ENCODE data around the gene KMT2E.

Gene KMT2E

DNA sequence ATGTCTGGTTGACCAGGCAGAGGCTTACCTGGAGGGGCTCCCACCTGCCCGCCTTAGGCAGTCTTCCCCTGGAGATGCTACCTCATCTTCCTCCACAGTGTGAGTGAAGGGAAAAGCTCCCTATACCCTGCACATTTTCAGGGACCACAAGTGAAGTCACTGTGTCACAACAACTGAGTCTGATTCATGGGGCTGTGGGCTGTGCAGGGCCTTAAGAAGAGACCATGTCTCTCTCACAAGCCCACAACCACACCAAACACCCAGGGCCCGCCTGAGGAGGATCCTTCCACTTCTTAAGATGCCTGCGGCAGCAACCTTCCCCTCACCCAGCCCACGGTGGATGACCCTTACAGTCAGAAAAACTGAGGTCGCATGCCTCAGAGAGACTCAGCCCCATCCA is 118.3 kb downstream of the KMT2E start:
- TF ChIP-seq RARB (CRISPR knock-in tag; IDR thresholded peaks at IDR 0.05) (no peak), CSRNP3 (CRISPR knock-in tag; IDR thresholded peaks at IDR 0.05) (no peak), TCF4 (CRISPR knock-in tag; IDR thresholded peaks at IDR 0.05; ENCODE audit: borderline replicate concordance) (no peak), ZC3H10 (CRISPR knock-in tag; IDR thresholded peaks at IDR 0.05) (no peak), ZFP3 (CRISPR knock-in tag; IDR thresholded peaks at IDR 0.05) (no peak), PPARA (CRISPR knock-in tag; IDR thresholded peaks at IDR 0.05; ENCODE audit: borderline replicate concordance) (no peak), OSR1 (CRISPR knock-in tag; IDR thresholded peaks at IDR 0.05) (no peak), CSDC2 (CRISPR knock-in tag; IDR thresholded peaks at IDR 0.05) (no peak), TOX (CRISPR knock-in tag; IDR thresholded peaks at IDR 0.05; ENCODE audit: borderline replicate concordance) (no peak), SNAI2 (CRISPR knock-in tag; IDR thresholded peaks at IDR 0.05) (no peak), ARNTL (CRISPR knock-in tag; IDR thresholded peaks at IDR 0.05; ENCODE audit: borderline replicate concordance, low read depth) (no peak), GLIS3 (CRISPR knock-in tag; IDR thresholded peaks at IDR 0.05) (no peak)
- TF ChIP-seq, protein P1, sequence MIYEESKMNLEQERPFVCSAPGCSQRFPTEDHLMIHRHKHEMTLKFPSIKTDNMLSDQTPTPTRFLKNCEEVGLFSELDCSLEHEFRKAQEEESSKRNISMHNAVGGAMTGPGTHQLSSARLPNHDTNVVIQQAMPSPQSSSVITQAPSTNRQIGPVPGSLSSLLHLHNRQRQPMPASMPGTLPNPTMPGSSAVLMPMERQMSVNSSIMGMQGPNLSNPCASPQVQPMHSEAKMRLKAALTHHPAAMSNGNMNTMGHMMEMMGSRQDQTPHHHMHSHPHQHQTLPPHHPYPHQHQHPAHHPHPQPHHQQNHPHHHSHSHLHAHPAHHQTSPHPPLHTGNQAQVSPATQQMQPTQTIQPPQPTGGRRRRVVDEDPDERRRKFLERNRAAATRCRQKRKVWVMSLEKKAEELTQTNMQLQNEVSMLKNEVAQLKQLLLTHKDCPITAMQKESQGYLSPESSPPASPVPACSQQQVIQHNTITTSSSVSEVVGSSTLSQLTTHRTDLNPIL (CRISPR knock-in tag; IDR thresholded peaks at IDR 0.05; ENCODE audit: low read depth): no peak
- TF ChIP-seq, protein P2, sequence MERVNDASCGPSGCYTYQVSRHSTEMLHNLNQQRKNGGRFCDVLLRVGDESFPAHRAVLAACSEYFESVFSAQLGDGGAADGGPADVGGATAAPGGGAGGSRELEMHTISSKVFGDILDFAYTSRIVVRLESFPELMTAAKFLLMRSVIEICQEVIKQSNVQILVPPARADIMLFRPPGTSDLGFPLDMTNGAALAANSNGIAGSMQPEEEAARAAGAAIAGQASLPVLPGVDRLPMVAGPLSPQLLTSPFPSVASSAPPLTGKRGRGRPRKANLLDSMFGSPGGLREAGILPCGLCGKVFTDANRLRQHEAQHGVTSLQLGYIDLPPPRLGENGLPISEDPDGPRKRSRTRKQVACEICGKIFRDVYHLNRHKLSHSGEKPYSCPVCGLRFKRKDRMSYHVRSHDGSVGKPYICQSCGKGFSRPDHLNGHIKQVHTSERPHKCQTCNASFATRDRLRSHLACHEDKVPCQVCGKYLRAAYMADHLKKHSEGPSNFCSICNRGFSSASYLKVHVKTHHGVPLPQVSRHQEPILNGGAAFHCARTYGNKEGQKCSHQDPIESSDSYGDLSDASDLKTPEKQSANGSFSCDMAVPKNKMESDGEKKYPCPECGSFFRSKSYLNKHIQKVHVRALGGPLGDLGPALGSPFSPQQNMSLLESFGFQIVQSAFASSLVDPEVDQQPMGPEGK (CRISPR knock-in tag; IDR thresholded peaks at IDR 0.05; ENCODE audit: borderline replicate concordance): no peak
- ATAC-seq: no peak

DNA sequence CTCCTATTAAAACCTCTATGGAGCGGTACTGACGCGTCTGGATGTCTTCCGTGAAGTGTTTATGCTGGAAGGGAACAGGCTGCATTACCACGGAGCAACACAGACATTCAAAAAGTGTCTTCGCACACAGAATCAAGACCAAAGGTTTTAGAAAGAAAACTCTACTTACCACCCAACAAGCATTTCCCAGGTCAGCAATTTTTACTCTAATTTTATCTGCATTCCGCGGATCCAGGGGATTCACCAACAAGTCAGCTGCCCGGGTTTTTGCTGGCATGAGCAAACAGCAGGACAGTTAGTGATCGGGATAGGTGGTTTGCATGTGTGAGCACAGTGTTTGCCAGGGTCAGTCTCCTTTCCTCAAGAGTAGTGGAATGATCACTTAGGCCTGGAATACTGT is 118.8 kb downstream of the KMT2E start:
- TF ChIP-seq RARB (CRISPR knock-in tag; IDR thresholded peaks at IDR 0.05) (no peak), CSDC2 (CRISPR knock-in tag; IDR thresholded peaks at IDR 0.05) (no peak), TOX (CRISPR knock-in tag; IDR thresholded peaks at IDR 0.05; ENCODE audit: borderline replicate concordance) (no peak), OSR1 (CRISPR knock-in tag; IDR thresholded peaks at IDR 0.05) (no peak), CSRNP3 (CRISPR knock-in tag; IDR thresholded peaks at IDR 0.05) (no peak), ZFP3 (CRISPR knock-in tag; IDR thresholded peaks at IDR 0.05) (no peak), ESRRG (CRISPR knock-in tag; IDR thresholded peaks at IDR 0.05) (no peak), ARNTL (CRISPR knock-in tag; IDR thresholded peaks at IDR 0.05; ENCODE audit: borderline replicate concordance, low read depth) (no peak), ZNF565 (CRISPR knock-in tag; conservative IDR thresholded peaks at IDR 0.05; ENCODE audit: low read depth) (no peak), ZC3H10 (CRISPR knock-in tag; IDR thresholded peaks at IDR 0.05) (no peak), ZFP30 (CRISPR knock-in tag; IDR thresholded peaks at IDR 0.05) (no peak), ZNF70 (CRISPR knock-in tag; IDR thresholded peaks at IDR 0.05) (no peak)
- TF ChIP-seq, protein P2 (CRISPR knock-in tag; IDR thresholded peaks at IDR 0.05; ENCODE audit: borderline replicate concordance): no peak
- TF ChIP-seq, protein P1 (CRISPR knock-in tag; IDR thresholded peaks at IDR 0.05; ENCODE audit: low read depth): no peak
- ATAC-seq: no peak

DNA sequence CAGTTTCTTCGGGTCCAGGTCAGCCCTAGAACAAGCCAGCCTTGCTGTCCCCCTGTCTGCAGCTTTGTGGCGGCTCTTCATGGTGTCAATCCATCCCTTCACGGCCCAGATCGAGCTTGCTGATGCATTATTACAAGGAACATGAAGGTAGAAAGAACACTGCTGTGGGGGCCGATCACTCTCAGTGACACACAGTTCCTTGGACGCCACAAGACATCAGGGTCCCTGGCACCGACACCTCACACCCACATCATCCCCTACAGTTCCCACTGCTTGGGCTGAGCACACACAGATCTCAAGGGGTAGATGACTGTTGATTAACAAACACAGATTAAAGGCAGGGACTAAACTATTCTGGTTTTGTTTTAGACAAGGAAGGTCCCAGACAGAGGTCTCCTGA is 119.4 kb downstream of the KMT2E start:
- no peak for TF ChIP-seq ZNF565 (CRISPR knock-in tag; conservative IDR thresholded peaks at IDR 0.05; ENCODE audit: low read depth)
- TF ChIP-seq ARNTL (CRISPR knock-in tag; IDR thresholded peaks at IDR 0.05; ENCODE audit: borderline replicate concordance, low read depth): no peak
- TF ChIP-seq ZFP30 (CRISPR knock-in tag; IDR thresholded peaks at IDR 0.05): no peak
- TF ChIP-seq GLIS3 (CRISPR knock-in tag; IDR thresholded peaks at IDR 0.05): no peak
- no peak for TF ChIP-seq ZFP3 (CRISPR knock-in tag; IDR thresholded peaks at IDR 0.05)
- no peak for TF ChIP-seq BACH2 (CRISPR knock-in tag; IDR thresholded peaks at IDR 0.05; ENCODE audit: borderline replicate concordance)
- no peak for TF ChIP-seq TCF4 (CRISPR knock-in tag; IDR thresholded peaks at IDR 0.05; ENCODE audit: borderline replicate concordance)
- no peak for TF ChIP-seq POU6F1 (CRISPR knock-in tag; IDR thresholded peaks at IDR 0.05; ENCODE audit: borderline replicate concordance, low read depth)
- no peak for TF ChIP-seq ISL1 (CRISPR knock-in tag; IDR thresholded peaks at IDR 0.05)
- TF ChIP-seq, protein P3, sequence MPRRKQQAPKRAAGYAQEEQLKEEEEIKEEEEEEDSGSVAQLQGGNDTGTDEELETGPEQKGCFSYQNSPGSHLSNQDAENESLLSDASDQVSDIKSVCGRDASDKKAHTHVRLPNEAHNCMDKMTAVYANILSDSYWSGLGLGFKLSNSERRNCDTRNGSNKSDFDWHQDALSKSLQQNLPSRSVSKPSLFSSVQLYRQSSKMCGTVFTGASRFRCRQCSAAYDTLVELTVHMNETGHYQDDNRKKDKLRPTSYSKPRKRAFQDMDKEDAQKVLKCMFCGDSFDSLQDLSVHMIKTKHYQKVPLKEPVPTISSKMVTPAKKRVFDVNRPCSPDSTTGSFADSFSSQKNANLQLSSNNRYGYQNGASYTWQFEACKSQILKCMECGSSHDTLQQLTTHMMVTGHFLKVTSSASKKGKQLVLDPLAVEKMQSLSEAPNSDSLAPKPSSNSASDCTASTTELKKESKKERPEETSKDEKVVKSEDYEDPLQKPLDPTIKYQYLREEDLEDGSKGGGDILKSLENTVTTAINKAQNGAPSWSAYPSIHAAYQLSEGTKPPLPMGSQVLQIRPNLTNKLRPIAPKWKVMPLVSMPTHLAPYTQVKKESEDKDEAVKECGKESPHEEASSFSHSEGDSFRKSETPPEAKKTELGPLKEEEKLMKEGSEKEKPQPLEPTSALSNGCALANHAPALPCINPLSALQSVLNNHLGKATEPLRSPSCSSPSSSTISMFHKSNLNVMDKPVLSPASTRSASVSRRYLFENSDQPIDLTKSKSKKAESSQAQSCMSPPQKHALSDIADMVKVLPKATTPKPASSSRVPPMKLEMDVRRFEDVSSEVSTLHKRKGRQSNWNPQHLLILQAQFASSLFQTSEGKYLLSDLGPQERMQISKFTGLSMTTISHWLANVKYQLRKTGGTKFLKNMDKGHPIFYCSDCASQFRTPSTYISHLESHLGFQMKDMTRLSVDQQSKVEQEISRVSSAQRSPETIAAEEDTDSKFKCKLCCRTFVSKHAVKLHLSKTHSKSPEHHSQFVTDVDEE (CRISPR knock-in tag; IDR thresholded peaks at IDR 0.05): no peak
- TF ChIP-seq ESRRG (CRISPR knock-in tag; IDR thresholded peaks at IDR 0.05): no peak
- no peak for ATAC-seq

Data from SK-N-SH treated with all-trans-retinoic acid at 6 μM for 48 hours (cell line).